M059J (cell line): ENCODE results near the gene STAT5A. TPM values are rescaled to one million over a fixed set of nuclear protein-coding genes. Genes with fewer than 3 reads are reported as not detected.
A peak's percentile ranks its signal among the peaks of the same experiment; 100 is the strongest.
"Not testable (repeated sequence)": the region's sequence is repeated elsewhere in the genome, so short reads cannot be mapped to it uniquely, and the experiment has no call there.

ENCODE experiments used
- DNase-seq: peaks from one replicate; pipeline ENCODE4 v3.0.0-alpha.2; 2012; ENCODE audit warnings: low read depth
- total RNA-seq: library from RNA; depleted of rRNA; stranded (reverse); fragments of >200 nt; shearing (Covaris generic); gene quantifications from 2 replicates; pipeline ENCODE4 v1.2.3, GENCODE V29; 2014

The STAT5A gene
- total RNA-seq, 1 experiment from 2014 or later, result 12.4 TPM

- no peak for DNase-seq
Observed at GRCh38 chr17:42308446-42308845, 20.1 kb downstream of the STAT5A start.

DNA sequence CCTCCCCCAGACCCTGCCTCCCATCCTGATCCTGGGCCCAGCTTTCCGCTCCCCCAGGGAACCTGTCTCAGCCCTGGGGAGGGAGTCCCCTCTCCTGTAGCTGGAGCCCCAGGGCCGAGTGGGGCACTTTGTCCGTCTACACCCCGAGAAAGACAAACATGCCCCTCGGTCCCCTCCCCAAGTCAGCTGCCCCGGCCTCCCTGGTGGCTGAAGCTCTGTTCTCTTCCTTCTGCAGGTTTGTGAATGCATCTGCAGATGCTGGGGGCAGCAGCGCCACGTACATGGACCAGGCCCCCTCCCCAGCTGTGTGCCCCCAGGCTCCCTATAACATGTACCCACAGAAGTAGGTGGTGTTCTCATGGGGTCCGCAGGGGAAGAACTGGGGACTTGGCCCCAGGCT is 20.8 kb downstream of the STAT5A start:
- no peak for DNase-seq

DNA sequence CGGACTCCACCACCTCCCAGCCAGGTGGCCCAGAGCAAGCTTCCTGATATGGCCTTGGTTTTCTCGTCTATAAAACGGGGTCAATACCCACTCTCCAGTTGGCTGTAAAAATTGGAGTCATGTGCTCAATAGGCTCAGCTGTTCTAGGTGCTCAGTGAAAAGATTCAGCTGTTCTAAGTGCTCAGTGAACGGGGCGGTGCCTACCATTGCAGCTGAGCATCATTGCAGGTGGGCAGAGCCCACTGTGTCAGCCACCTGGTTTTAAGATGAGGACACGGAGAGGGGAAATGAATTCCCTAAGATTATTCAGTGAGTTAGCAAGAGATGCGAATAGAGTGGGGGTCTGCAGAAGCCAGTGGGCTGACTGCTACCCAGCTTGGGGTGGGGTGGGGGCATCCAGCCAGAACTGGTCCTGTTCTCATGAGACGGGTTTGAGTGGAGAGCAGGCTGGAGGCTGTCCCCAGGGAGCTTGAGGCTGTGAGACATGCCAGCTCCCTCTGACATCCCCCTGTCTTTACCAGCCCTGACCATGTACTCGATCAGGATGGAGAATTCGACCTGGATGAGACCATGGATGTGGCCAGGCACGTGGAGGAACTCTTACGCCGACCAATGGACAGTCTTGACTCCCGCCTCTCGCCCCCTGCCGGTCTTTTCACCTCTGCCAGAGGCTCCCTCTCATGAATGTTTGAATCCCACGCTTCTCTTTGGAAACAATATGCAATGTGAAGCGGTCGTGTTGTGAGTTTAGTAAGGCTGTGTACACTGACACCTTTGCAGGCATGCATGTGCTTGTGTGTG is 21.9 kb downstream of the STAT5A start:
- DNase-seq, result no peak

DNA sequence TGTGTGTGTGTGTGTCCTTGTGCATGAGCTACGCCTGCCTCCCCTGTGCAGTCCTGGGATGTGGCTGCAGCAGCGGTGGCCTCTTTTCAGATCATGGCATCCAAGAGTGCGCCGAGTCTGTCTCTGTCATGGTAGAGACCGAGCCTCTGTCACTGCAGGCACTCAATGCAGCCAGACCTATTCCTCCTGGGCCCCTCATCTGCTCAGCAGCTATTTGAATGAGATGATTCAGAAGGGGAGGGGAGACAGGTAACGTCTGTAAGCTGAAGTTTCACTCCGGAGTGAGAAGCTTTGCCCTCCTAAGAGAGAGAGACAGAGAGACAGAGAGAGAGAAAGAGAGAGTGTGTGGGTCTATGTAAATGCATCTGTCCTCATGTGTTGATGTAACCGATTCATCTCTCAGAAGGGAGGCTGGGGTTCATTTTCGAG is 22.5 kb downstream of the STAT5A start:
- no peak for DNase-seq

DNA sequence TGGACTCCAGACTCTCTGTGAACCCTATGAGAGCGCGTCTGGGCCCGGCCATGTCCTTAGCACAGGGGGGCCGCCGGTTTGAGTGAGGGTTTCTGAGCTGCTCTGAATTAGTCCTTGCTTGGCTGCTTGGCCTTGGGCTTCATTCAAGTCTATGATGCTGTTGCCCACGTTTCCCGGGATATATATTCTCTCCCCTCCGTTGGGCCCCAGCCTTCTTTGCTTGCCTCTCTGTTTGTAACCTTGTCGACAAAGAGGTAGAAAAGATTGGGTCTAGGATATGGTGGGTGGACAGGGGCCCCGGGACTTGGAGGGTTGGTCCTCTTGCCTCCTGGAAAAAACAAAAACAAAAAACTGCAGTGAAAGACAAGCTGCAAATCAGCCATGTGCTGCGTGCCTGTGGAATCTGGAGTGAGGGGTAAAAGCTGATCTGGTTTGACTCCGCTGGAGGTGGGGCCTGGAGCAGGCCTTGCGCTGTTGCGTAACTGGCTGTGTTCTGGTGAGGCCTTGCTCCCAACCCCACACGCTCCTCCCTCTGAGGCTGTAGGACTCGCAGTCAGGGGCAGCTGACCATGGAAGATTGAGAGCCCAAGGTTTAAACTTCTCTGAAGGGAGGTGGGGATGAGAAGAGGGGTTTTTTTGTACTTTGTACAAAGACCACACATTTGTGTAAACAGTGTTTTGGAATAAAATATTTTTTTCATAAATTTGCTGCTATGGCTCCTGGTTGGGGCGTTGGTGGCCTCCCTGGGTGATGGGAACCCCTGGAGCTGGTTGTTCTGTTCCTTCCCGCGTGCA is 23.1 kb downstream of the STAT5A start:
- DNase-seq, result no peak

DNA sequence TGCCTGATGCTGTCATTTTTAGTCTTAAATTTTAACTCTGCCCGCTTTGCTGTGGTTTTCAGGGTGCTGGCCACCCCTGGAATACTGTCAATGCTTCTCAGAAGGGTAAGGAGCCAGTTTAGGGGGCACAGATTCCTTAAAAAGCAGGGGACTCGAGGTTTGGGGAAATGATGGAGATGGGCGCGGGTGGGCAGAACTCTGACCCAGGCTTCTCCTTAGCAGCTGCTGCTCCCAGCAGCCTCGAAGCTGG is 23.7 kb downstream of the STAT5A start:
- no peak for DNase-seq

DNA sequence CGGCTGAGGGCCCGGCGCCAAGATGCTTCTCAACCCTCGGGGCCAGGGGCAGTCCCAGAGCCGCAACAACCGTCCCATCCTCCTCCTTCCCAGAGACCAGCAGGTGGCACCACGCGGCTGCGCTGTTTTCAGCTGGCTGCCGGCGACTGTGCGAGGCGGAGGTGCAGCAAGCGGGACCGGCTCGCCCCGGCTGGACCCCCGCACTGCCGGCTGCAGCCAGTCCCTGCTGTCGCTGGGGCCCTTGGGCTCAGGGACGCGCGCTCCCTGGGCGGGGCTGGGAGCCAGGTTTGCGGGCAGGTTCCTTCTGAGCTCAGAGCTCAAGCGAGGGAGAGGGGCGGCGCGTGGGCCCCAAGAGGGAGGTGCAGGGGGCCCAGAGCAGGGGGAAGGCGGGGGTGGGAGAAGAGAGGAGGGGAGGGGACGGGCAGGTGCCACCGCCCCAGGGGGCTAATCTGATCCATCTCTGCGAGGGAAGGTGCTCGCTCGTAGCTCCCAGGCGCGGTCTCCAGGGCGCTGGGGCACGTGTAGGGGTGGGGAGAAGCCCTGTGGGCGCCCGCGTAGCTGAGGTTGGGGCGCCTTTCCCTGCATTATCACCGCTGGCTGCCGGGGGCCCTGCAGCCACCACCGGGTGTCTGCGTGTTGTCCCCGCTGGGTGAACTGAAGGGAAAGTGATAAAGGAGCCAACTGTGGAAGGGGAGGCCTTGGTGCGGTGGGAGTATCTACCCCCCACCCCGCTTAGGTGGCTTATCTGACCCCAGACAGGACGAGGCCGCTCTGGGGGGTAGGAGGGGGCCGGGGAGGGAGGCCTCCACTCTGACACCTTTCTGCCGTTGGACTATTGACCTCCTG is 24.2 kb downstream of the STAT5A start:
- DNase-seq, result no peak

- no peak for DNase-seq
Observed at GRCh38 chr17:42313389-42313772, 25.1 kb downstream of the STAT5A start.

GRCh38 chr17:42313773-42314566 is 25.7 kb downstream of the STAT5A start:
- no peak for DNase-seq

DNA sequence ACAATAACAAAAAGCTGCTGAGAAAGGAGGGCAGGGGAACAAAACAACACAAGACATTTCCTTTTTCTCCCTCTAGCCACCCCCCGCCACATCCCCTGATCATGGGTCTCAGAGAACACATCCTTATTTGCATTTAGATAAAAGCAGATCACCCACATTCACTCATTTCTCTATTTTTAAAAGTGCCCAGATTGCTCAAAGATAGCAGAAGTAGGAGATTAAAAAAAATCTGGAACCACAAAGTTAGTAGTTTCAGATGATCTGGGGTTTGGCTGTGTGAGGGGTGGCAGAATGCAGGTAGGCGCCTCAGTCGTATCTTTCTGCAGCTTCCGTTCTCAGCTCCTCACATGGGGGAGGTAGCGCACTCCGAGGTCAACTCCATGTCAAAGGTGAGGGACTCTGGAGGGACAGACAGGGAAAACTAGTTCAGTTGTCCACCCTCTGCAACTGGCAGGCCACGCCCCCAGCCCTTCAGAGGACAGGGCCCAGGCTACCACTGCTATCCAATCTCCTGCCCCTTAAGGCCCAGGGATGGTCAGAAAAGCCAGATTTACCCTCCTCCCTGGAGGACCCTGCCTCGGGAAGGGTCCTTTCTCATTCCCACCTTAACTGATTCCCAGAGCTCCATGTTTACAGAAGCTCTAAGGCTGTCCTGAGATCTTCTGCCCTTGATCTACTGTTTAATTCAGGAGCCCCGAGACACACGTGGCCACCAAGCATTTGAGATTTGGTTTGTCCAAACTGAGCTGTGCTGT is 27.3 kb downstream of the STAT5A start:
- no peak for DNase-seq

DNA sequence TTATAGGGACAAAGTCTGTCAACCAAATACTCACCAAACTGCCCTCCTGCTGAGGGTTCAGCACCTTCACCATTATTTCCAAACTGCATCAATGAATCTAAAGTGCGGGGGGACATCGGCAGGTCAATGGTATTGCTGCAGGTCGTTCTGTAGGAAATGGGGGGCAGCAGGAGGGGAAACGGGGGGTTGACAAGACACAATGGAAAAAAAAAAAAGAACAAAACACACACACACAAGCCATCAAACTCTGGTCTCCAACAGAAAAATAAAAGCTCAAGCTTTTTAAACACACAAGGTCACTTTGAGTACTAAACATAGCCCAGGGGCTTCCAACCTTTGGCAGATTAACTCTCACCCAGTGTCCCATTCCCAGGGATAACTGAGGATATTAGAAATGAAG is 28.5 kb downstream of the STAT5A start:
- no peak for DNase-seq

DNA sequence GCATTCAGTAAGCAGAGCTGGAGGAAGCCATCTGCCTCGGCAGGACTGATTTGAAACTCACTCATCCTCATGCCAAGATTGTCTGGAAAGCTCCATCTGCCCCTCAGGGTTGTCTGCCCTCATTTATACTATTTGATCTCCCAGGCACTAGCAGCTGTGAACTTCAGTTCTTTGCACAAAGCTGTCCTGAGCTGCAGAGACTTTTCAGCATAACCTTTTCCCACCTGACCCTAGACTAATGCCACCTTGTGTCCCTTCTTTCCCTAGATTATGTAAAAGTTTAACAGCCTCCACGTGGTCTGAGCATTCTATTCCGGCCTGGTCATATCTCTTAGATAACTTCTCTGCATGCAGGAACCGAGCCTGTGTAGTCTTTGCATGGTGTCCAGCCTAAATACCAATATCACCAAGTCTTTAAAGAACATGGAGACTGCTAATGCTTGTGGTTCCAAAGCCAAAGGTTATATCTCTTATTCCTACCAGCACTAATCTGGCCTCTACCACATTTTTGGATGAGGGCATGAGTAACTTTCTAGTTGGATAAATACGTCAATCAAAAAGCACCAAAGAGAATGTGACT is 29.1 kb downstream of the STAT5A start:
- DNase-seq, result no peak

- not testable (repeated sequence) for DNase-seq
Observed at GRCh38 chr17:42317967-42318366, 29.7 kb downstream of the STAT5A start.

GRCh38 chr17:42321555-42321954 is 33.3 kb downstream of the STAT5A start:
- DNase-seq, result no peak

- peak; percentile 90 for DNase-seq
Observed at GRCh38 chr17:42322382-42323267, 34.3 kb downstream of the STAT5A start.

DNA sequence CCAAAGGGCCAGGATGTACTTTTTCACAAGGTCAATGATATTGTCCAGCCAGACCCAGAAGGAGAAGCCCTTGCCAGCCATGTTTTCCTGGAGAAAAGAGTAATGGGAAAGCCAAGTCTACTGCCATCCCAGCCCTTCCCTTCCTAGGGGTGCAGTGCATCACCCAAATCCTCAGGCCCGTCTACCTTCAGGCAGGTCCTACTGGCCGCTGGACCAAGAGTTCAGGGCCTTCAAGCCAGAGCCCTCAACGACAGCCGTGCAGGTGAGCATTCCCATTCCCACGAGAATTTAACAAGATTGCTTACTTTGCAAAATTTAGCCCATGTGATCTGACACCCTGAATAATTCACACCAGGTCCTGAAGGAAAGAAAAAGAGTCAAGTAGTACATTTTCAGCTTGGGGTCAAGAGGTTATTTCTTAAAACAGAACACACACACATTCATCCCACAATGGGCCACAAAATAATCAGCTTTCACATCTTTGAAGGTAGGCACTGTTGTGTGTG is 35.0 kb downstream of the STAT5A start:
- DNase-seq, result no peak

GRCh38 chr17:42325026-42325425 is 36.7 kb downstream of the STAT5A start:
- DNase-seq, result peak; percentile 98

DNA sequence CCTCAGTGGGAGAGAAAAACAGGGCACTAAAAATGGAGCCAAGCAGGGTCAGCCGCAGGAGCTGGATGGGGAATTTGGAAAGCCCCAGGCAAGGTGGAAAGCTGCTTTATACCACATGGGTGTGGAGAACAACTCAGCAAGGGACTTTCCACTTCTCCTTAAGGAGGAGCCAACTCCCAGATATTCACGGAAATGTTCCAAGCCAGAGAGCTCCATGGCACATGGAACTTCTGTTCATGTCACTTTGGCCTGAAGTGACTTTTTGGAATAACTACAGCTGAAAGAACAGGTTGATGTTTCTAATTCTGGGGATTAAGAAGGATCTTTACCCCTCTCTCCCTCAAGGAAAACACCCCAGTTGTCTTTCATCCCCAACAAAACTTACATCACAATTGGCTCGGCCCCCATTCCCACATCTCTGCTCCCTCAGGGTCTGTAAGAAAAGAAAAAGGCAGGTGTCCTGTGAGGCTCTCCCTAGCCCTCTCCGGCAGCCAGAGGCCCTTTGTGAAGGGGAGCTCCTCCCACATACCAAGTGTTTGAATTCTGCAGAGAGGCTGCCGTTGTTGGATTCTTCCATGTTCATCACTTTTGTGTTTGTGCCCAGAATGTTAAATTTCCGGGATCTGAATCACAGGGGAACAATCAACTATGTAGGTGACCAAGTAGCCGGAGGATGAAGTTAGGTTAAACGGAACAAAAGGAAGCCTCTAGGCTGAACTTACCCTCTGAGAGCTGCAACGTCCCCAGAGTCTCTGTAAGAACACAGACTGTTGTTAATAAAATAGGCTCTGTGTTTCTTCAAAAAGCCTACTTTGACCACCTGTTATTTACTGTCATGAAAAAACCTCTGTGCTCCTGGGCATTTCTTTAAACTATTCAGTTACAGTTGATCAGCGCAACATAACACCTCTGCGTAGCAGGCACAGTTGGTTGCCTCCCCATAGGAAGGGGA is 41.0 kb downstream of the STAT5A start:
- peak; percentile 96 for DNase-seq
